Activated naive CD4-positive, alpha-beta T cell treated with Interleukin-2 at 50 U/mL for 16 hours (primary cell): Measurements from ENCODE around the gene DBH.

Experiments
- DNase-seq: peaks from one replicate; pipeline ENCODE4 v3.0.0-alpha.2; 2020

Gene DBH

GRCh38 chr9:133704711-133705181 is 68.6 kb downstream of the DBH start:
- no peak for DNase-seq

GRCh38 chr9:133705576-133705975 is 69.4 kb downstream of the DBH start:
- DNase-seq, result no peak

DNA sequence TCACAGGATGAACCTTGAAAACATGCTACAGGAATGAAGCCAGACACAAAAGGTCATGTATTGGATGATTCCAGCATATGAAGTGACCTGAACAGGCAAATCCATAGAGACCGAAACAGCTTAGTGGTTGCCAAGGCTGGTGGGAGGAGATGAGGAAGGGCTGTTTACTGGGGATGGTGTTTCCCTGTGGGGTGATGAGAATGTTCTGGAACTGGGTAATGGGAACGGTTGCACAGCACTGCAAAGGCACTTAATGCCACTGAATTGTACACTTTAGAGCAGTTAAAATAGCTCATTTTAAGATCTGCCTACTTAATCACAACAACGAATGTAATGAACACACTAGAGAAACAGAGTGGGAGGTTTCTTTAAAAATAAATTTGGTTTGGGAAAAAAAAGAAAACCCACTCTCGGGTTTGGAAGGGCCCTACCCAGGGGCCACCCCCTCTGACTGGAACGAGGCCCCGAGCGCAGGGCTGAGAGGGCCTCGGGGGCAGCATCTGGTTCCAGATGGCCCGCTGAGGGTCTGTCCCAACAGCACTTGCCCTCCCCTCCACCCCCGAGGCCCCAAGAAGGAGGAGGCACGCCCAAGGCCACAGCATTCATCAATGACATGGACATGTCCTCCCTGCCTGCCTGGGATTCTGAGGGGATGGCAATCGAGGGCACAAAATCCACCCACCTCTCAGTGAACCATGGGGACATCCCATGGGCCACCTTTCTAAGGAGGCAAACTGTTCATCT is 70.3 kb downstream of the DBH start:
- no peak for DNase-seq

GRCh38 chr9:133707065-133707762 is 71.1 kb downstream of the DBH start:
- DNase-seq, result no peak

- no peak for DNase-seq
Observed at GRCh38 chr9:133707763-133708245, 71.6 kb downstream of the DBH start.

- no peak for DNase-seq
Observed at GRCh38 chr9:133708246-133709014, 72.3 kb downstream of the DBH start.
